Measurements from ENCODE around the gene KHDRBS2. TPM values are rescaled to one million over a fixed set of nuclear protein-coding genes. Genes with fewer than 3 reads are reported as not detected.
A peak's percentile ranks its signal among the peaks of the same experiment; 100 is the strongest.

The KHDRBS2 gene
- total and polyA plus RNA-seq, 2 of the 4 experiments (the other 2 are of a cell fraction): not detected

DNA sequence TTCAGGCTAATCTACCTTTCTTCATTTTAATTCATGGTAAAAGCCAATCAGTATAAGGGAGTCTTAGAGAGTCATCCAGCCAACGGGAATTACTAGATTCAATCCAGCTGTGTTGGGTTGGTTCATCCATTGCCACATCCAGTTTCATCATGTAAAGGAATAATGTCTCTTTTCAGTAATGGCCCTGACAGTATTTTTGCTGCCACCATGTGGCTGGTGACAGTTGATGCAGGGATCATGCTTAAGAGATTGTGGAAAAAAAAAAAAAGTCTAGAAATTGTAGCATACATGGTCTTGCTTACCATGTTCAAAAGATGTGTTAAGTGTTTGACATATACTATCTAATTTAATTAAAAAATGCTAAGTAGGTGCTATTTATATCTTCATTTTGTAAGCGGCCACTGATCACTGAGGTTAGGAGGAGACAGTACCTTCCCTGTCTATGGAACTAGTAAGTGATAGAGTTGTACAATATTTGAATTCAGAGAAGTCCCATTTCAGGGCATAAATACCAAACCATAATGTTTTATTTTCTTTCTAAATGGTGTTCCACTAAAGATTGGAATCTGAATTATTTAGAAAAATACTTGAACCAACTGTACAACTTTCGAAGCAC is 135.9 kb downstream of the KHDRBS2 start:
- POLR2A ChIA-PET (ENCODE audit: unreplicated experiment): no interaction called here
- dilution Hi-C loops (cut with HindIII; ENCODE audit: low sequenced_read_pairs, unreplicated experiment) (no loop called here), in situ Hi-C loops (cut with MboI; ENCODE audit: low sequenced_read_pairs) (no loop called here), intact Hi-C loops (cut with micrococcal nuclease) (no loop called here)
- no peak overlapping the region for H2BK120ac ChIP-seq (ENCODE audit: low read depth, low read length)
- no CpG with 5 or more reads among the region's 3 CpGs for WGBS, 2 experiments (ENCODE audit: extremely low coverage in 2 of 2, insufficient read length in 1 of 2)
- H2AFZ ChIP-seq (replicated peaks; ENCODE audit: low read length, poor library complexity): no peak overlapping the region
- CTCF ChIA-PET: no interaction called here
- no peak overlapping the region for H2AK9ac ChIP-seq (replicated peaks; ENCODE audit: low read depth, low read length, poor library complexity)
- H3K18ac ChIP-seq (ENCODE audit: low read depth, low read length): no peak overlapping the region
- H3K36me3 ChIP-seq (ENCODE audit: control insufficient read depth, insufficient read depth, low read length): no peaks in the 10 kb centered on the region
- ATAC-seq (ENCODE audit: low read depth) (no peak), DNase-seq (peak; percentile 0)
- no peak overlapping the region for H2AK5ac ChIP-seq (ENCODE audit: low read depth, low read length)
- H3K56ac ChIP-seq (ENCODE audit: extremely low read depth, insufficient read depth, low read length): no peak overlapping the region
- H3K4me2 ChIP-seq (ENCODE audit: low read depth, low read length): no peak overlapping the region
- no peaks in the 10 kb centered on the region for H3K27me3 ChIP-seq (ENCODE audit: control insufficient read depth, insufficient read depth, low read length)
- no peak overlapping the region for H3K23ac ChIP-seq (ENCODE audit: low read depth, low read length)
- TF ChIP-seq, protein P1, sequence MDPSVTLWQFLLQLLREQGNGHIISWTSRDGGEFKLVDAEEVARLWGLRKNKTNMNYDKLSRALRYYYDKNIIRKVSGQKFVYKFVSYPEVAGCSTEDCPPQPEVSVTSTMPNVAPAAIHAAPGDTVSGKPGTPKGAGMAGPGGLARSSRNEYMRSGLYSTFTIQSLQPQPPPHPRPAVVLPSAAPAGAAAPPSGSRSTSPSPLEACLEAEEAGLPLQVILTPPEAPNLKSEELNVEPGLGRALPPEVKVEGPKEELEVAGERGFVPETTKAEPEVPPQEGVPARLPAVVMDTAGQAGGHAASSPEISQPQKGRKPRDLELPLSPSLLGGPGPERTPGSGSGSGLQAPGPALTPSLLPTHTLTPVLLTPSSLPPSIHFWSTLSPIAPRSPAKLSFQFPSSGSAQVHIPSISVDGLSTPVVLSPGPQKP (IDR thresholded peaks at IDR 0.05; ENCODE audit: borderline replicate concordance, low read depth, low read length): no peak
- TF ChIP-seq RAD21 (IDR thresholded peaks at IDR 0.05; ENCODE audit: low read length): peak; percentile 26; the same call in 1 of the 2 replicates
- no peak for TF ChIP-seq MAFK (IDR thresholded peaks at IDR 0.05; ENCODE audit: low read depth, low read length)
- no peak for TF ChIP-seq NFE2L2 (IDR thresholded peaks at IDR 0.05; ENCODE audit: low read depth, low read length)
- TF ChIP-seq FOS (IDR thresholded peaks at IDR 0.05; ENCODE audit: low read depth, low read length): no peak
- TF ChIP-seq, protein P2, sequence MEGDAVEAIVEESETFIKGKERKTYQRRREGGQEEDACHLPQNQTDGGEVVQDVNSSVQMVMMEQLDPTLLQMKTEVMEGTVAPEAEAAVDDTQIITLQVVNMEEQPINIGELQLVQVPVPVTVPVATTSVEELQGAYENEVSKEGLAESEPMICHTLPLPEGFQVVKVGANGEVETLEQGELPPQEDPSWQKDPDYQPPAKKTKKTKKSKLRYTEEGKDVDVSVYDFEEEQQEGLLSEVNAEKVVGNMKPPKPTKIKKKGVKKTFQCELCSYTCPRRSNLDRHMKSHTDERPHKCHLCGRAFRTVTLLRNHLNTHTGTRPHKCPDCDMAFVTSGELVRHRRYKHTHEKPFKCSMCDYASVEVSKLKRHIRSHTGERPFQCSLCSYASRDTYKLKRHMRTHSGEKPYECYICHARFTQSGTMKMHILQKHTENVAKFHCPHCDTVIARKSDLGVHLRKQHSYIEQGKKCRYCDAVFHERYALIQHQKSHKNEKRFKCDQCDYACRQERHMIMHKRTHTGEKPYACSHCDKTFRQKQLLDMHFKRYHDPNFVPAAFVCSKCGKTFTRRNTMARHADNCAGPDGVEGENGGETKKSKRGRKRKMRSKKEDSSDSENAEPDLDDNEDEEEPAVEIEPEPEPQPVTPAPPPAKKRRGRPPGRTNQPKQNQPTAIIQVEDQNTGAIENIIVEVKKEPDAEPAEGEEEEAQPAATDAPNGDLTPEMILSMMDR (conservative IDR thresholded peaks at IDR 0.05; ENCODE audit: low read depth, low read length): peak; percentile 41
- no peak for TF ChIP-seq BHLHE40 (IDR thresholded peaks at IDR 0.05; ENCODE audit: low read depth, low read length)
- no peak; the same call in 1 of the 2 replicates for TF ChIP-seq SMC3 (IDR thresholded peaks at IDR 0.05; ENCODE audit: low read depth, low read length)
- peak; percentile 9; the same call in 1 of the 2 replicates for TF ChIP-seq CEBPB (IDR thresholded peaks at IDR 0.05; ENCODE audit: low read depth, low read length)
- no peak overlapping the region for H2BK15ac ChIP-seq (ENCODE audit: low read depth, low read length)
- no peak overlapping the region for H3K27ac ChIP-seq (ENCODE audit: insufficient read depth, low read length)
- no TSS peak for BruUV-seq (replicated peaks)
- no peak overlapping the region for H2BK20ac ChIP-seq (ENCODE audit: low read depth, low read length)
- H3K4me3 ChIP-seq (ENCODE audit: insufficient read depth, low read depth, low read length): no peak overlapping the region
- H3K4ac ChIP-seq (ENCODE audit: low read depth, low read length): no peak overlapping the region
- no peak overlapping the region for H4K8ac ChIP-seq (ENCODE audit: low read depth in 2 of 2, low read length in 2 of 2)
- no peaks in the 10 kb centered on the region for H3K9me3 ChIP-seq (ENCODE audit: control insufficient read depth, insufficient read depth, low read length)
- H2BK5ac ChIP-seq (ENCODE audit: low read depth, low read length, poor library complexity, severe bottlenecking): no peak overlapping the region
- no peak overlapping the region for H3K9ac ChIP-seq (ENCODE audit: low read depth, low read length)
- H3K9me1 ChIP-seq (ENCODE audit: insufficient read depth, low read length): no peaks in the 10 kb centered on the region
- H3K4me1 ChIP-seq (ENCODE audit: control insufficient read depth, insufficient read depth, low read length): no peaks in the 10 kb centered on the region
- H4K91ac ChIP-seq (ENCODE audit: insufficient read depth, low read depth, low read length): no peak overlapping the region
- no peaks in the 10 kb centered on the region for H3K79me1 ChIP-seq (ENCODE audit: low read depth in 1 of 2, low read length in 2 of 2)
- H4K5ac ChIP-seq (ENCODE audit: low read depth, low read length): no peak overlapping the region
- H4K20me1 ChIP-seq (ENCODE audit: insufficient read depth, low read length): no peaks in the 10 kb centered on the region
- no peak overlapping the region for H3K14ac ChIP-seq (replicated peaks; ENCODE audit: low read depth, low read length)

Measured in IMR-90 (cell line).